Psoas muscle (tissue), 8 donors: ENCODE measurements around the gene RPL10. TPM values are rescaled to one million over a fixed set of nuclear protein-coding genes. Genes with fewer than 3 reads are reported as not detected.
A peak's percentile ranks its signal among the peaks of the same experiment; 100 is the strongest.

Source experiments
- ATAC-seq, 4 donors: fragments of 200-7000 bp; cut with Tn5 transposase; one replicate each; pipeline ENCODE4 v1.9.1; 2020; ENCODE audit warnings: moderate library complexity in 3 of 4, mild to moderate bottlenecking in 2 of 4
- DNase-seq, 2 donors: peaks; one replicate each; pipeline ENCODE4 v3.0.0-alpha.2; 2020
- H3K27ac ChIP-seq: fragments of 200-600 bp; one replicate; pipeline ENCODE4 v1.8.0; 2022
- H3K27me3 ChIP-seq, 3 donors: fragments of 200-600 bp in 1 of 3; one replicate each; pipeline versions ENCODE4 v1.6.1 to v1.8.0; 2013 to 2022; ENCODE audit warnings: low read length in 2 of 3, mild to moderate bottlenecking in 2 of 3, moderate library complexity in 1 of 3; ENCODE audit not compliant: insufficient read depth in 3 of 3
- H3K36me3 ChIP-seq, 2 donors: fragments of 200-600 bp in 1 of 2; one replicate each; pipeline versions ENCODE4 v1.6.1 to v1.8.0; 2013 to 2022; ENCODE audit warnings: low read depth in 1 of 2, mild to moderate bottlenecking in 1 of 2, moderate library complexity in 1 of 2; ENCODE audit not compliant: insufficient read depth in 1 of 2
- H3K4me1 ChIP-seq: fragments of 200-600 bp; one replicate; pipeline ENCODE4 v1.8.0; 2022
- H3K4me3 ChIP-seq: fragments of 200-600 bp; one replicate; pipeline ENCODE4 v1.8.0; 2022; ENCODE audit warnings: mild to moderate bottlenecking
- H3K9me3 ChIP-seq: fragments of 200-600 bp; one replicate; pipeline ENCODE4 v1.8.0; 2022
- CTCF ChIP-seq: fragments of 200-600 bp; IDR thresholded peaks from one replicate; pipeline ENCODE4 v1.8.0; 2022; ENCODE audit warnings: antibody characterized with exemption
- WGBS, 3 donors: extraction: QIAGEN DNeasy Blood & Tissue Kit; methylation state at CpG; one replicate each; pipeline versions ENCODE4 v1.1.6 to v1.1.7; 2013; 5-methylcytosine and 5-hydroxymethylcytosine counted together
- intact Hi-C, 2 donors: fragments of 100-400 bp; cut with DNase I; formaldehyde crosslinking; loops; one replicate each; pipeline versions ENCODE4 v1.11.0 to v1.14.2; 2022
- polyA plus RNA-seq, 3 donors: library from polyadenylated mRNA; stranded (reverse); fragments of 200-250 nt; gene quantifications; one replicate each; pipeline ENCODE4 v1.2.3, GENCODE V29; 2013
- total RNA-seq, 4 donors: library from RNA; stranded (reverse); fragmentation: NEBNext Ultra II Directional in 2 of 4; extraction: Animal tissue kit (Norgen Biotek cat#: 25700) in 2 of 4; gene quantifications; one replicate each; pipeline versions ENCODE4 v1.2.1 to v1.2.4, GENCODE V29; 2021 to 2023
- donor health status: healthy with polysubstance abuse.
- donor health status: DM: no; HTN: no; CAD: no; lungs with moderate emphysema.
- donor health status: Bipolar disorder and iron deficiency.
- donor health status: healthy.
- donor health status: DM: yes; HTN: yes; CAD: no.
- donor health status: DM: no; HTN: no; CAD: no.
- donor health status: DM: no; HTN: no; CAD: no.
- donor health status: DM: yes; HTN: yes; CAD: no.

RPL10 gene
- total and polyA plus RNA-seq, 7 donors = 1,403 to 5,433 (median 2,633) TPM

DNA sequence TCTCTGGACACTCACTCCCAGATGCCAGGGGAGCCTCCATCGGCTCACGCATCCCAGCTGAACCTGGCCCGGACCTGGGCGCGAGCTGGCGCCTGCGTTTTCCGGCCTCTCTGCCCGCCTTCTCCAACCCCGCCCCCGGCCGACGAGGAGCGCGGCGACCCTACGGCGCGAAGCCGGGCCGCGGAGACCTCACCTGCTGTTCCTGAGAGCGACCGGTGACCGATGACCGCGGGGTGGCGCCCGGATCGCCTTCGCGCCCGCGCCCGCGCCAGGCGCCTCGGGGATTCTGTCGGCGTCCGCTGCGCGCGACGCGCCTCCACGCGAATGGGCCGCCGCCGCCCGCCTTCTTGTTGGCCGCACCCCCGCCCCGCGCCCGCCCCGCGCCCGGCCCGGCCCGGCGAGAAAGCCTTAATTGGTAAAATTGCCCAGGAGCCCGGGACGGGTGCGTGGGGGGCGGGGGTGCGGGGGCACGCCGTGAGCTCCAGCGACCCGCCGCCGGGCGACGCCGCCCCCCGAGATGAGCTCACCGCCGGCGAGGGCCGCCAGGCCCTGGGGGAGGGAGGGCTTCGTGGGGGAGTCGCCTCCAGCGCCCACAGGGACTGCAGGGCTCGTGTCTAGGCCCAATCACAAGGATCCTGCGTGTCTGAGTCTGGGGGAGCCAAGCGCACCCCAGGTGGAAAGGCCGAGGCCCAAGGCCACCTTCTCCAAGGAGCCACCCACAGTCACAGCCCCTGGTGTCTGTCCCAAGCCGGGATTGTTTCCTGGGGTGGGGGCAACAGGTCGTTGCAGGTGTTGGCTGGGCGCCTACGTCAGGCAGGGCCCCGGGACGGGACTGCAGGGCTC lies 23.6 kb upstream of the RPL10 start, which contains the start of gene FLNA:
FLNA (minus strand) TSS at position 322 of the 843 bp plus-strand sequence. CDS start 3,389 bp downstream, outside the sequence.
- Histone ChIP-seq H3K27me3 (no peaks in the 10 kb centered on the region), H3K4me1 (peaks cover 5% of the 10 kb centered on the region), H3K27ac (peak within 1 kb of the TSS; percentile 72), H3K36me3 (no peaks in the 10 kb centered on the region), H3K4me3 (peak within 1 kb of the TSS; percentile 62), H3K9me3 (no peaks in the 10 kb centered on the region)
- 5 to 35% (median 12%) methylated on average over 33 to 91 of the region's 95 CpGs for WGBS, 3 donors
- ATAC-seq = no peak
- peak; percentile 23 for TF ChIP-seq CTCF
- peak; percentile 49 to 64 for DNase-seq
- intact Hi-C loops = loop anchor here in 1 of 2 donors (2.0 kb wide), 1 partner anchor 160 kb away; no protein-coding TSS in a partner anchor

GRCh38 chrX:154375156-154375504 lies 23.0 kb upstream of the RPL10 start:
- Histone ChIP-seq H3K9me3 (no peaks in the 10 kb centered on the region), H3K4me1 (peaks cover 5% of the 10 kb centered on the region), H3K36me3 (no peaks in the 10 kb centered on the region), H3K4me3 (peak overlapping the region; percentile 62), H3K27ac (peak overlapping the region; percentile 72), H3K27me3 (no peaks in the 10 kb centered on the region)
- TF ChIP-seq CTCF = no peak
- 67 to 77% (median 72%) methylated on average over 10 of the region's 10 CpGs for WGBS, 3 donors
- DNase-seq (no peak), ATAC-seq (no peak)
- intact Hi-C loops = loop anchor here in 1 of 2 donors (2.0 kb wide), 1 partner anchor 160 kb away; no protein-coding TSS in a partner anchor

DNA sequence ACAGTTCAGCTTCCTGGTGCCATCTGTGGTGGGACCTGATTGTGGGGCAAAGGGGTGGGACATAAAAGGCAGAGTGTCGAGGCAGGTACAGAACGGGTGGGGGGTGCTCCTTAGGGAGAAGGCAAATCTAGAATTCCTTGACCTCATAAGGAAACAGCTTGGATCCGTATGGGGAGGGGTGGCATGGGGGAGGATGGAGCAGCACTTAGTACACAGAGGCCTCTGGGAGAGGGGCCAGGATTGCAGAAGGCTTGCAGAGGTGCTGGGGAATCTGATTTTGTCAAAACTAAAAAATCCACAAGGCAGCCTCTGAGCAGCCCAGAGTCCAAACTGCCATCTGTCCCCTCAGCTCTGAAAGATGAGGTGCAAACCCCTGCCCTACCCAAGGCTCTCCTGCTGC lies 21.4 kb upstream of the RPL10 start:
- intact Hi-C loops = no loop called here
- Histone ChIP-seq H3K27me3 (no peaks in the 10 kb centered on the region), H3K9me3 (no peaks in the 10 kb centered on the region), H3K36me3 (peaks cover 0 to 2% of the 10 kb centered on the region in 2 donors), H3K27ac (peak overlapping the region; percentile 88), H3K4me1 (peaks cover 5% of the 10 kb centered on the region), H3K4me3 (no peak overlapping the region)
- no peak for TF ChIP-seq CTCF
- ATAC-seq = no peak
- no peak for DNase-seq
- 72 to 100% (median 86%) methylated on average over 2 to 3 of the region's 3 CpGs for WGBS, 3 donors

DNA sequence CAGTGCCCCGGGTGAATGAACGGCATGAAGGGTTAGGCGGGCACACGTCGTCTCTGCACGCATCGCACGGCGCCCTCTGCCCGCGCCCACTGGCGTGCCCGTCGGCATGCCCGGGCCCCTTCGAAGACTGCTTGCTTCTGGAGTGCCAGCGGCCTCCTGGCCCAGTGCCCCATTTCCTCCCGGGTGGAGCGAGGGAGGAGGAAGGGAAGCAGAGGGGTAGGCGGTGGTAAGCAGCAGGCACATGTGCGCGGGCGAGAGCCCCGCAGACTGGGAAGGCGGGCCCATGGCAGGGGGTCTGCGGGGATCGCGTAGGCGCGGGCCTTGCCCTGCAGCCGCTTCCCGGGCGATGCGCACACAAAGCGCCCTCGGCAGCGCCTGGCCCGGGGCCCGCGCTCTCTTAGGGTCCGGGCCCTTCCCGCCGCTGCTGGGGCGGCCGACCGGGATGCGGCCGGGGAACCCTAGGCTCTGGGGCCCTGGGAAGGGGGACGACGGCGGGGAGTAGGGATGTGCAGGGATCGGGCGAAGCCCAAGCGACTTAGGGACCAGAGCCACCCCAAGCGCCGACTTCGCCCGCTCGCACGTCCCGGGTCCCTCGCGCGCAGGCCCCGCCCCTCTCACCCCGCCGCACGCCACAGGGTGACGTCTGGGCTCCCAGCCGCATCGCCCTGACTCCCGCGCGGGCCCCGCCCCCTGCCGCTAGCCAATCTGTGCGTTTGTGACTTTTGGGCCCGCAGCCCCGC lies 19.9 kb upstream of the RPL10 start:
- 0 to 42% (median 1%) methylated on average over 21 to 79 of the region's 79 CpGs for WGBS, 3 donors
- DNase-seq (peak; percentile 67 to 76), ATAC-seq (peak; percentile 0 to 4 (median 2))
- TF ChIP-seq CTCF = no peak
- intact Hi-C loops = no loop called here
- Histone ChIP-seq H3K4me3 (peak overlapping the region; percentile 64), H3K36me3 (peaks cover 0 to 5% of the 10 kb centered on the region in 2 donors), H3K9me3 (no peaks in the 10 kb centered on the region), H3K27me3 (no peaks in the 10 kb centered on the region), H3K4me1 (peaks cover 5% of the 10 kb centered on the region), H3K27ac (peak overlapping the region; percentile 88)
